Measurements from ENCODE around the gene DSCAM.
"Not testable (repeated sequence)": the region's sequence is repeated elsewhere in the genome, so short reads cannot be mapped to it uniquely, and the experiment has no call there.

DSCAM gene

GRCh38 chr21:40335704-40336103, 511.3 kb downstream of the DSCAM start:
- no peak for DNase-seq
- in situ Hi-C loops (cut with HindIII; ENCODE audit: low pct_ligation_motif_present, low pct_unique_long_range_greater_than_20kb, low sequenced_read_pairs), result no loop called here

- in situ Hi-C loops (cut with HindIII; ENCODE audit: low pct_ligation_motif_present, low pct_unique_long_range_greater_than_20kb, low sequenced_read_pairs), result no loop called here
- DNase-seq, result no peak
Observed at GRCh38 chr21:40334159-40334558, 512.8 kb downstream of the DSCAM start.

- in situ Hi-C loops (cut with HindIII; ENCODE audit: low pct_ligation_motif_present, low pct_unique_long_range_greater_than_20kb, low sequenced_read_pairs), result no loop called here
Observed at GRCh38 chr21:40333731-40334130, 513.2 kb downstream of the DSCAM start.

GRCh38 chr21:40331804-40332203, 515.2 kb downstream of the DSCAM start:
- in situ Hi-C loops (cut with HindIII; ENCODE audit: low pct_ligation_motif_present, low pct_unique_long_range_greater_than_20kb, low sequenced_read_pairs), result no loop called here
- no peak for DNase-seq

More at GRCh38 chr21:40333731-40334130, 513.2 kb downstream of the DSCAM start:
- no peak for DNase-seq

- DNase-seq, result no peak
- in situ Hi-C loops (cut with HindIII; ENCODE audit: low pct_ligation_motif_present, low pct_unique_long_range_greater_than_20kb, low sequenced_read_pairs), result no loop called here
Observed at GRCh38 chr21:40331172-40331571, 515.8 kb downstream of the DSCAM start.

- in situ Hi-C loops (cut with HindIII; ENCODE audit: low pct_ligation_motif_present, low pct_unique_long_range_greater_than_20kb, low sequenced_read_pairs), result no loop called here
- DNase-seq, result no peak
Observed at GRCh38 chr21:40324389-40324788, 522.6 kb downstream of the DSCAM start.

- in situ Hi-C loops (cut with HindIII; ENCODE audit: low pct_ligation_motif_present, low pct_unique_long_range_greater_than_20kb, low sequenced_read_pairs), result not testable (repeated sequence)
Observed at GRCh38 chr21:40320718-40321117, 526.2 kb downstream of the DSCAM start.

GRCh38 chr21:40318371-40318770, 528.6 kb downstream of the DSCAM start:
- in situ Hi-C loops (cut with HindIII; ENCODE audit: low pct_ligation_motif_present, low pct_unique_long_range_greater_than_20kb, low sequenced_read_pairs), result no loop called here
- no peak for DNase-seq

More at GRCh38 chr21:40320718-40321117, 526.2 kb downstream of the DSCAM start:
- DNase-seq, result not testable (repeated sequence)

GRCh38 chr21:40316104-40316503, 530.9 kb downstream of the DSCAM start:
- no peak for DNase-seq
- in situ Hi-C loops (cut with HindIII; ENCODE audit: low pct_ligation_motif_present, low pct_unique_long_range_greater_than_20kb, low sequenced_read_pairs), result no loop called here

GRCh38 chr21:40315626-40316025, 531.3 kb downstream of the DSCAM start:
- in situ Hi-C loops (cut with HindIII; ENCODE audit: low pct_ligation_motif_present, low pct_unique_long_range_greater_than_20kb, low sequenced_read_pairs), result no loop called here
- DNase-seq, result no peak

- no peak for DNase-seq
- in situ Hi-C loops (cut with HindIII; ENCODE audit: low pct_ligation_motif_present, low pct_unique_long_range_greater_than_20kb, low sequenced_read_pairs), result no loop called here
Observed at GRCh38 chr21:40313260-40313659, 533.7 kb downstream of the DSCAM start.

- in situ Hi-C loops (cut with HindIII; ENCODE audit: low pct_ligation_motif_present, low pct_unique_long_range_greater_than_20kb, low sequenced_read_pairs), result no loop called here
- no peak for DNase-seq
Observed at GRCh38 chr21:40300300-40300699, 546.7 kb downstream of the DSCAM start.

GRCh38 chr21:40299451-40299850, 547.5 kb downstream of the DSCAM start:
- no peak for DNase-seq
- in situ Hi-C loops (cut with HindIII; ENCODE audit: low pct_ligation_motif_present, low pct_unique_long_range_greater_than_20kb, low sequenced_read_pairs), result no loop called here

- in situ Hi-C loops (cut with HindIII; ENCODE audit: low pct_ligation_motif_present, low pct_unique_long_range_greater_than_20kb, low sequenced_read_pairs), result no loop called here
- no peak for DNase-seq
Observed at GRCh38 chr21:40294345-40294744, 552.6 kb downstream of the DSCAM start.

- DNase-seq, result no peak
- in situ Hi-C loops (cut with HindIII; ENCODE audit: low pct_ligation_motif_present, low pct_unique_long_range_greater_than_20kb, low sequenced_read_pairs), result no loop called here
Observed at GRCh38 chr21:40291560-40291959, 555.4 kb downstream of the DSCAM start.

- in situ Hi-C loops (cut with HindIII; ENCODE audit: low pct_ligation_motif_present, low pct_unique_long_range_greater_than_20kb, low sequenced_read_pairs), result no loop called here
- no peak for DNase-seq
Observed at GRCh38 chr21:40284409-40284808, 562.5 kb downstream of the DSCAM start.

- in situ Hi-C loops (cut with HindIII; ENCODE audit: low pct_ligation_motif_present, low pct_unique_long_range_greater_than_20kb, low sequenced_read_pairs), result no loop called here
- no peak for DNase-seq
Observed at GRCh38 chr21:40282912-40283886, 563.8 kb downstream of the DSCAM start.

- no peak for DNase-seq
- in situ Hi-C loops (cut with HindIII; ENCODE audit: low pct_ligation_motif_present, low pct_unique_long_range_greater_than_20kb, low sequenced_read_pairs), result no loop called here
Observed at GRCh38 chr21:40278345-40278744, 568.6 kb downstream of the DSCAM start.

- no peak for DNase-seq
- in situ Hi-C loops (cut with HindIII; ENCODE audit: low pct_ligation_motif_present, low pct_unique_long_range_greater_than_20kb, low sequenced_read_pairs), result no loop called here
Observed at GRCh38 chr21:40276001-40276400, 571.0 kb downstream of the DSCAM start.

GRCh38 chr21:40272037-40272436, 574.9 kb downstream of the DSCAM start:
- in situ Hi-C loops (cut with HindIII; ENCODE audit: low pct_ligation_motif_present, low pct_unique_long_range_greater_than_20kb, low sequenced_read_pairs), result no loop called here
- DNase-seq, result no peak
